Common myeloid progenitor, CD34-positive (primary cell): ENCODE measurements around the gene IRX2.

Source experiments
- CTCF ChIA-PET: fragments of 350-600 bp; sonication (Branson Sonifier 250); formaldehyde crosslinking; loops from one replicate; lab custom pipeline; 2021; ENCODE audit warnings: antibody characterized with exemption; lab: Charles Lee
- POLR2A ChIA-PET: fragments of 350-600 bp; sonication (Branson Sonifier 250); formaldehyde crosslinking; loops from one replicate; lab custom pipeline; 2021; ENCODE audit warnings: antibody characterized with exemption; lab: Charles Lee
- DNase-seq, 3 donors: peaks; one replicate each; pipeline versions ENCODE4 v3.0.0 to v3.0.0-alpha.2; 2013
- H3K27ac ChIP-seq, 2 experiments: 1 replicate in 1 of 2; 2 replicates in 1 of 2; pipeline ENCODE4 v1.7.0; 2013; ENCODE audit warnings: inconsistent platforms in 2 of 2, low read length in 2 of 2, mild to moderate bottlenecking in 2 of 2, low read depth in 1 of 2, moderate library complexity in 1 of 2; ENCODE audit not compliant: severe bottlenecking in 2 of 2, insufficient read depth in 1 of 2, poor library complexity in 1 of 2
- H3K27me3 ChIP-seq, 5 experiments: replicated peaks in 2 of 5; 1 replicate in 3 of 5; 2 replicates in 2 of 5; pipeline versions ENCODE4 v1.6.1 to v1.7.0; 2013; ENCODE audit warnings: low read length in 4 of 5, mild to moderate bottlenecking in 2 of 5, moderate library complexity in 2 of 5, inconsistent platforms in 1 of 5; ENCODE audit not compliant: insufficient read depth in 5 of 5, control insufficient read depth in 4 of 5
- H3K36me3 ChIP-seq, 4 experiments: 1 replicate in 2 of 4; 2 replicates in 2 of 4; pipeline versions ENCODE4 v1.6.1 to v1.7.0; 2013; ENCODE audit warnings: low read length in 3 of 4, control low read depth in 1 of 4, mild to moderate bottlenecking in 1 of 4; ENCODE audit not compliant: control insufficient read depth in 4 of 4, insufficient read depth in 4 of 4
- H3K4me1 ChIP-seq, 4 experiments: 1 replicate in 3 of 4; 2 replicates in 1 of 4; pipeline versions ENCODE4 v1.6.1 to v1.7.1; 2013; ENCODE audit warnings: low read length in 3 of 4, mild to moderate bottlenecking in 3 of 4, control low read depth in 1 of 4, inconsistent platforms in 1 of 4, moderate library complexity in 1 of 4; ENCODE audit not compliant: control insufficient read depth in 4 of 4, insufficient read depth in 4 of 4; ENCODE audit errors: control extremely low read depth in 1 of 4
- H3K4me3 ChIP-seq, 7 experiments: 1 replicate in 4 of 7; 2 replicates in 3 of 7; pipeline versions ENCODE4 v1.5.1 to v1.7.0; 2013; ENCODE audit warnings: mild to moderate bottlenecking in 7 of 7, low read length in 6 of 7, moderate library complexity in 6 of 7, inconsistent platforms in 2 of 7, low read depth in 2 of 7, control low read depth in 1 of 7; ENCODE audit not compliant: insufficient read depth in 4 of 7, control insufficient read depth in 1 of 7; ENCODE audit errors: extremely low read depth in 1 of 7
- H3K9me3 ChIP-seq, 5 experiments: 1 replicate in 4 of 5; 2 replicates in 1 of 5; pipeline versions ENCODE4 v1.6.1 to v1.7.1; 2013; ENCODE audit warnings: low read length in 4 of 5, mild to moderate bottlenecking in 2 of 5, inconsistent platforms in 1 of 5, low read depth in 1 of 5, moderate library complexity in 1 of 5; ENCODE audit not compliant: control insufficient read depth in 4 of 5, insufficient read depth in 2 of 5; ENCODE audit errors: control extremely low read depth in 1 of 5
- WGBS: methylation state at CpG from one replicate; pipeline ENCODE4 v1.1.5; 2013; ENCODE audit not compliant: insufficient coverage; 5-methylcytosine and 5-hydroxymethylcytosine counted together

The IRX2 gene

GRCh38 chr5:2704806-2705645 lies 46.5 kb downstream of the IRX2 start:
- H3K36me3 ChIP-seq: no peaks in the 10 kb centered on the region
- H3K27me3 ChIP-seq: peaks cover 0 to 4% (median 0%) of the 10 kb centered on the region in 5 experiments
- H3K27ac ChIP-seq: no peak overlapping the region
- no peaks in the 10 kb centered on the region for H3K4me1 ChIP-seq
- CTCF ChIA-PET: no interaction called here
- DNase-seq: no peak
- H3K4me3 ChIP-seq: no peak overlapping the region
- 97% methylated on average over 13 of the region's 16 CpGs for WGBS
- no peaks in the 10 kb centered on the region for H3K9me3 ChIP-seq
- POLR2A ChIA-PET: no interaction called here

- H3K27ac ChIP-seq: no peak overlapping the region
- ChIA-PET POLR2A (no interaction called here), CTCF (no interaction called here)
- H3K9me3 ChIP-seq: no peaks in the 10 kb centered on the region
- WGBS: 95% methylated on average over 12 of the region's 18 CpGs
- peaks cover 0 to 4% (median 0%) of the 10 kb centered on the region in 5 experiments for H3K27me3 ChIP-seq
- DNase-seq: no peak
- H3K4me1 ChIP-seq: no peaks in the 10 kb centered on the region
- H3K4me3 ChIP-seq: no peak overlapping the region
- no peaks in the 10 kb centered on the region for H3K36me3 ChIP-seq
Measured at GRCh38 chr5:2704111-2704510, 47.4 kb downstream of the IRX2 start.

GRCh38 chr5:2703615-2704014 lies 47.9 kb downstream of the IRX2 start:
- POLR2A ChIA-PET: no interaction called here
- H3K36me3 ChIP-seq: no peaks in the 10 kb centered on the region
- WGBS: 96% methylated on average over 10 of the region's 12 CpGs
- CTCF ChIA-PET: no interaction called here
- no peak for DNase-seq
- peaks cover 0 to 4% (median 0%) of the 10 kb centered on the region in 5 experiments for H3K27me3 ChIP-seq
- H3K27ac ChIP-seq: no peak overlapping the region
- H3K4me3 ChIP-seq: no peak overlapping the region
- H3K9me3 ChIP-seq: no peaks in the 10 kb centered on the region
- H3K4me1 ChIP-seq: no peaks in the 10 kb centered on the region

- WGBS: 88% methylated on average over 12 of the region's 13 CpGs
Measured at GRCh38 chr5:2703041-2703440, 48.4 kb downstream of the IRX2 start.

GRCh38 chr5:2702096-2702879 lies 49.2 kb downstream of the IRX2 start:
- CTCF ChIA-PET: no interaction called here
- no peak overlapping the region for H3K27ac ChIP-seq
- POLR2A ChIA-PET: no interaction called here
- H3K4me3 ChIP-seq: no peak overlapping the region
- H3K27me3 ChIP-seq: peaks cover 0 to 4% (median 0%) of the 10 kb centered on the region in 5 experiments
- no peak for DNase-seq
- H3K9me3 ChIP-seq: no peaks in the 10 kb centered on the region
- no peaks in the 10 kb centered on the region for H3K36me3 ChIP-seq
- 91% methylated on average over 24 of the region's 28 CpGs for WGBS
- no peaks in the 10 kb centered on the region for H3K4me1 ChIP-seq

More at GRCh38 chr5:2703041-2703440, 48.4 kb downstream of the IRX2 start:
- peaks cover 0 to 4% (median 0%) of the 10 kb centered on the region in 5 experiments for H3K27me3 ChIP-seq
- CTCF ChIA-PET: no interaction called here
- POLR2A ChIA-PET: no interaction called here
- no peaks in the 10 kb centered on the region for H3K4me1 ChIP-seq
- DNase-seq: no peak
- H3K27ac ChIP-seq: no peak overlapping the region
- H3K9me3 ChIP-seq: no peaks in the 10 kb centered on the region
- no peak overlapping the region for H3K4me3 ChIP-seq
- no peaks in the 10 kb centered on the region for H3K36me3 ChIP-seq

- 71% methylated on average over 9 of the region's 10 CpGs for WGBS
- Histone ChIP-seq H3K4me1 (no peaks in the 10 kb centered on the region), H3K27me3 (peaks cover 0 to 2% (median 0%) of the 10 kb centered on the region in 5 experiments), H3K27ac (no peak overlapping the region), H3K9me3 (no peaks in the 10 kb centered on the region), H3K36me3 (no peaks in the 10 kb centered on the region), H3K4me3 (no peak overlapping the region)
- ChIA-PET CTCF (no interaction called here), POLR2A (no interaction called here)
- no peak for DNase-seq
Measured at GRCh38 chr5:2701592-2701991, 49.9 kb downstream of the IRX2 start.

GRCh38 chr5:2700876-2701275 lies 50.6 kb downstream of the IRX2 start:
- ChIA-PET CTCF (no interaction called here), POLR2A (no interaction called here)
- no peak overlapping the region for H3K27ac ChIP-seq
- DNase-seq: no peak
- H3K4me1 ChIP-seq: no peaks in the 10 kb centered on the region
- no peaks in the 10 kb centered on the region for H3K9me3 ChIP-seq
- H3K27me3 ChIP-seq: peaks cover 0 to 2% (median 0%) of the 10 kb centered on the region in 5 experiments
- H3K36me3 ChIP-seq: no peaks in the 10 kb centered on the region
- no peak overlapping the region for H3K4me3 ChIP-seq
- WGBS: 88% methylated on average over 8 of the region's 8 CpGs
